HG03045 (cell line): ENCODE measurements around the gene TNFSF9.
"Not testable (repeated sequence)": the region's sequence is repeated elsewhere in the genome, so short reads cannot be mapped to it uniquely, and the experiment has no call there.

Experiments
- ATAC-seq: cut with Tn5 transposase; IDR thresholded peaks from one replicate; pipeline ENCODE4 v1.9.1; 2021; ENCODE audit warnings: mild to moderate bottlenecking, moderate library complexity; ENCODE audit not compliant: unreplicated experiment

Gene TNFSF9

DNA sequence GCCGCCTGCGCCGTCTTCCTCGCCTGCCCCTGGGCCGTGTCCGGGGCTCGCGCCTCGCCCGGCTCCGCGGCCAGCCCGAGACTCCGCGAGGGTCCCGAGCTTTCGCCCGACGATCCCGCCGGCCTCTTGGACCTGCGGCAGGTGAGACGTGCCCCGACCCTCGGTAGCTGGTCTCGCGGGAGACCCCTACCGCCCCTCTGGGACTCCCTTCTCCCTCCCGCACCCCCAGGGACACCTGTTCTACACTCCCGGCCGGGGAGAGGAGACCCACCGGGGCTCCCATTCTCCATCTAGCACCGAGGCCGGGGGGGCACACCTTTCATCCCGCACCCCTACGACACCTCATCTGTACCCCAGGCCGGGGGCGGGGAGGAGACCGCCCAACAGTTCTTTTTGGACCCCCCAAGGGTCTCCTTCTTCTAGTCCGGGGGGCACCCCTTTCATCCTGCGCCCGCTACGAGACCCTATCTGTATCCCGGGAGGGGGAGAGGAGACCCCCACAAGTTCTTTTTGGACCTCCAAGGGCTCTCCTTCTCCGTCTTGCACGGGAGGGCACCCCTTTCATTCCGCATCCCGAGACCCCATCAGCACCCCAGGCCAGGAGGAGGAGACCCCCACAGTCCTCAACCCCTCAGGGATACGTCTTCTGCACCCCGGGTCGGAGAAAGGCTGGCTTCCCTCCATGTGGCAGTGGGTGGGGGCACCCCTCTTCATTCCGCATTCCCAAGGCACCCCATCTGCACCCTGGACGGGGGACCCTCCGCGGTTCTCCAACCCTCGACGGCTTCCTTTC is 533 bp downstream of the TNFSF9 start:
- no peak for ATAC-seq

DNA sequence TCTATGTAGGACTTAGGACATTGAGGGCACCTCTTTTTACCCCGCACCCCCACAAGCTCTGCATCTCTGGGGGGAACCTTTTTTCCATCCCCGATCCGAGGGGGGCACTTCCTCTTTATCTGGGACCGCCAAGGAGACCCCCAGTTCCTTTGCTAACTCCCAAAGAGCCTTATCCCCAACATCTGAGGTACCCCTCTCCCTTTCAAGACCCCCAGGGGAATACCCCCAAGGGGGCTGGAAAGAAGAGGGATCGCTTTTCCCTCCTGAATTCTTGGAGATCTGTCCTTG is 1.1 kb downstream of the TNFSF9 start:
- no peak for ATAC-seq

DNA sequence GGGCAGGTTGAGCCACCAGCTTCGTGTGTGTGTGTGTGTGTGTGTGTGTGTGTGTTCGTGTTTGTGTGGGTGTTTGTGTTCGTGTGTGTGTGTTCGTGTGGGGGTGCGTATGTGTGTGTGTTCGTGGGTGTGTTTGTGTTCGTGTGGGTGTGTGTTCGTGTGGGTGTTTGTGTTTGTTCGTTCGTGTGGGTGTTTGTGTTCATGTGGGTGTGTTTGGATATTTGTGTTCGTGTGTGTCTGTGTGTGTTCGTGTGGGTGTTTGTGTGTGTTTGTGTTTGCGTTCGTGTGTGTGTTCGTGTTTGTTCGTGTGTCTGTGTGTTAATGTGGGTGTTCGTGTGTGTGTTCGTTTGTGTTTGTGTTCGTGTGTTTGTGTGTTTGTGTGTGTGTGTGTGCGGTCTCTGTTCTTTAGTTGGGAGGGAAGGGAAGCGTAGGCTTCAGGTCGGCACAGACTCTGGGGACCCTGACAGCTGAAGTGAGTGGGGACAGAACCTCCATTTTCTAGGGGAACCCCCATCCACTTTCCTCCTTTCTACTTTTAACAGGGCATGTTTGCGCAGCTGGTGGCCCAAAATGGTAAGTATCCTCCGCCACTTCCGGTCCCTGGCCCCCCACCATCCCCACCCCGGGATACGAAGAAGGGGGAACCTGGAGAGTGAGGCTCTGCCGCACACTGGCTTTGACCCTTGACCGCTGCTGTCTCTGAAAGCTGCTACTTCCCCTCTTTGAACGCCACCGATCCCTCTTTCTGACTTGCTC is 1.6 kb downstream of the TNFSF9 start:
- ATAC-seq: no peak

DNA sequence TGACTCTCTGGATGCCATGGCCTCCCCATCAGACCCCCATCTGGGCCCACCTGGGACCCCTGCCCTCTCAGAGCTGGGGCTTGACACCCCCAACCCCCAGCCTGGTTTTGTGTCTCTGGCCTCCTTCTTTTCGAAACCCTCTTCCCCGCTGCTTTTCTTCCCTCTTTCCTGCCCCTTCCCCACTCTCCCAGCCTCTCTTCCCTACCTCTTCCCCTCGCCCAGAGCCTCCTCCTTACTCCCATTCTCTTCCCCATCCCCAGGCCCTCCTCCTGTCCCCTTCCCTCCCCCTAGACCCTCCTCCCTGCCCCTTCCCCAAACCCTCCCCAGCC is 2.1 kb downstream of the TNFSF9 start:
- no peak for ATAC-seq

DNA sequence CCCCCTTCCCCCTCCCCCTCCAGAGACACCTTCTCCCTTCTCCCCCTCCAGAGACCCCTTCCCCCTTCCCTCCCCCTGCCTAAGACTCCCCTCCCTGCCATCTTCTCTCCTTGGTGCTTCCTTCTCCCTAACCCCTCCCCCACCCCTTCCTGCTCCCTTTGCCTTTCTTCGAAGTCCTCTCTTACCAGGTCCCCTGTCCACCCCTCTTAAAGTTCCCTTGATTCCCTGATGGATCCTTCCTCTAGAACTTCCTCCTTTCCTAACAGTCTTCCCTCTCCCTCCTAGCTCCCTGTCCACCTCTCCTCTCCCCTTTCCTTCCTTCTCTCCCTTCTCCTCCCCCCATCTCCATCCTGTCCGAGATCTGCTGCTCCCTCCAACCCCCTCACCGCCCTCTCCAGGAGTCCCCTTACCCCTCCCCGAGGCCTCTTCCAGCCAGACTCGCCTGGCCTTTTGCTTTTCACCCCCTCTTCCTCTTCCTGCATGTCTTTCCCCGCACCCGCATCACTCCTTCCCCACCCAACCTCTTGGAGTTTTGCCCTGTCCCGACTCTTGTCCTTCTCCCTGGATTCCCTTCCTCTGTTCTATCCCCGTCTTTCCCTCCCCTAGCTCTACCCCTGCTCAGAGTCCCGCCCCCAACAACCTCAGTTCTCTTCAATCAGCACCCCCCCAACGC is 3.1 kb downstream of the TNFSF9 start:
- no peak for ATAC-seq

DNA sequence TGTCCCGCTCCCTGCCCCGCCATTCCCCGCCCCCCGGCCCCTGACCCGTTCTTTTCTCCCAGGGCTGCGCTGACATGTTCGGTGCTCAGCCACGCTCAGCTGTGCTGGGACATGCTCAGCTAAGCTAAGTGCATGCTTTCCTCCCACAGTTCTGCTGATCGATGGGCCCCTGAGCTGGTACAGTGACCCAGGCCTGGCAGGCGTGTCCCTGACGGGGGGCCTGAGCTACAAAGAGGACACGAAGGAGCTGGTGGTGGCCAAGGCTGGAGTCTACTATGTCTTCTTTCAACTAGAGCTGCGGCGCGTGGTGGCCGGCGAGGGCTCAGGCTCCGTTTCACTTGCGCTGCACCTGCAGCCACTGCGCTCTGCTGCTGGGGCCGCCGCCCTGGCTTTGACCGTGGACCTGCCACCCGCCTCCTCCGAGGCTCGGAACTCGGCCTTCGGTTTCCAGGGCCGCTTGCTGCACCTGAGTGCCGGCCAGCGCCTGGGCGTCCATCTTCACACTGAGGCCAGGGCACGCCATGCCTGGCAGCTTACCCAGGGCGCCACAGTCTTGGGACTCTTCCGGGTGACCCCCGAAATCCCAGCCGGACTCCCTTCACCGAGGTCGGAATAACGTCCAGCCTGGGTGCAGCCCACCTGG is 3.7 kb downstream of the TNFSF9 start:
- no peak for ATAC-seq

DNA sequence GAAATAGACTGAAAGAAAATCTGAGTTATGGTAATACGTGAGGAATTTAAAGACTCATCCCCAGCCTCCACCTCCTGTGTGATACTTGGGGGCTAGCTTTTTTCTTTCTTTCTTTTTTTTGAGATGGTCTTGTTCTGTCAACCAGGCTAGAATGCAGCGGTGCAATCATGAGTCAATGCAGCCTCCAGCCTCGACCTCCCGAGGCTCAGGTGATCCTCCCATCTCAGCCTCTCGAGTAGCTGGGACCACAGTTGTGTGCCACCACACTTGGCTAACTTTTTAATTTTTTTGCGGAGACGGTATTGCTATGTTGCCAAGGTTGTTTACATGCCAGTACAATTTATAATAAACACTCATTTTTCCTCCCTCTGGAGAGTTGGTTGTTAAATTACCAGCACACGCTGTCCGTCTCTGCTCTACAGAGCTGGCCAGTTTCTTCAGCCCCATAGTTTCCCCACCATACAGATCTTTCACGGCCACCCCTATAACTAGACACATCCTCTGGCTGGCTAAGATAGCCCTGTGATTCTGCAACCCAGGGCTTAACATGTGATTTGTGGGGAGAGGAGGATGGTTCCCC is 4.8 kb downstream of the TNFSF9 start:
- no peak for ATAC-seq

DNA sequence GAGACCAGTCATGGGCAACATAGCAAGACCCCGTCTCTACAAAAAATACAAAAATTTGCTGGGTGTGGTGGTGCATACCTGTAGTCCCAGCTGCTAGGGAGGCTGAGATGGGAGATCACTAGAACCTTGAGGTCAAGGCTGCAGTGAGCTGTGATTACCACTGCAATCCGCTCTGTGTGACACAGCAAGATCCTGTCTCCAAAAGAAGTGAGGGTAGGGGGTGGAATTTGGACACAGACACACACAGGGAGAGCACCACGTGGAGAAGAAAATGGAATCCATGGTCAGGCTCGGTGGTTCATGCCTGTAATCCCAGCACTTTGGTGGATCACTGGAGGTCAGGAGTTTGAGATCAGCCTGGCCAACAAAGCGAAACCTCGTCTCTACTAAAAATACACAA is 8.7 kb downstream of the TNFSF9 start:
- no peak for ATAC-seq

DNA sequence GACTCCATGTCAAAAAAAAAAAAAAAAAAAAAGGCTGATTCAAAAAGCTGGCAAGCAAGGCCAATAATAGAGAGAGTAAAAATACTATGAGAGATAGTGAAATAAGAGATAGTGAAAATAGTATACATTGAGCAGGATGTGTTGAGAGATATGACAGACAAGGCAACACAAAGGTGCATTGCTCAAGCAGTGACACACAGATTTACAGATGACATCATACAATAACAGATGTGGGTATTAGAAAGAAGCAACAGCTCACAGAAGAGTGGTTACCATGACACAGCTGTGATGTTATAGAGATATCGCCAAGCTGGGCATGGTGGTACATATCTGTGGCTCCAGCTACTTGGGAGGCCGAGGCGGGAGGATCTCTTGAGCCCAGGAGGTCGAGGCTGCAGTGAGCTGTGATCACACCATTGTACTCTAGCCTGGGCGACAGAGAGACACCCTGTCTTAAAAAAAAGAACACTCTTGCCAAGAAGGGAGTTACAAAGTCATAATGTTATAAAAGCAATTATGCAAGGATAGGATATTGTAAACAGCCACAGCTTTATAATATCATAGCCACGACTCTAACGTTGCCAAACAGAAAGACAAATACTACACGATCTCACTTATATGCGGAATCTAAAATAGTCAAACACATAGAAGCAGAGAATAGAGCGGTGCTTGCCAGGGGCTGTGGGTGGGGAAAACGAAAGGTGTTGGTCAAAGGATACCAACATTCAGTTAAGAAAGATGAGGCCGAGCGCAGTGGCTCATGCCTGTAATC is 10.3 kb downstream of the TNFSF9 start:
- ATAC-seq: no peak

DNA sequence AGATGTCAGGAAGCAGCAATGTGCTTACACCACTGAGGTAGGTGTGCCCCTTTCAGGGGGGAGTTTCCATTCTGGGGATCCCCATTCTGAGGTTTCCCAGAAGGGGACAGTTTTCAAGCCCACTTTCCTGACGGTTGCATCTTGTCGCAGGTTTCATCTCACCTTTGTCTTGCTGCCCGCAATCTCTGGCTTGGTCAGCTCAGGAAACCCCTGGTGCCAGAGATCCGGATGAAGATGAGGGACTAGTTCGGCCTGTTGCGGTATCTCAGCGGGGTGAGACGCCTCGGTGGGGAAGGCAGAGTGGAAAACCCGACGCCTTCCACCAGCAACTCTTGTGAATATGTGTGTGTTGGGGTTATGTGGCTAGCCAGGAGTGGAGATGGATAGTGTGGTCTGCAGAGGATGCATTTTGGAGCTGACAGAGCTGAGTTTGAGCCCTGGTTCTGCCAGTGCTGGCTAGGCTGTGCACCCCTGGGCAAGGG is 13.1 kb downstream of the TNFSF9 start:
- no peak for ATAC-seq

DNA sequence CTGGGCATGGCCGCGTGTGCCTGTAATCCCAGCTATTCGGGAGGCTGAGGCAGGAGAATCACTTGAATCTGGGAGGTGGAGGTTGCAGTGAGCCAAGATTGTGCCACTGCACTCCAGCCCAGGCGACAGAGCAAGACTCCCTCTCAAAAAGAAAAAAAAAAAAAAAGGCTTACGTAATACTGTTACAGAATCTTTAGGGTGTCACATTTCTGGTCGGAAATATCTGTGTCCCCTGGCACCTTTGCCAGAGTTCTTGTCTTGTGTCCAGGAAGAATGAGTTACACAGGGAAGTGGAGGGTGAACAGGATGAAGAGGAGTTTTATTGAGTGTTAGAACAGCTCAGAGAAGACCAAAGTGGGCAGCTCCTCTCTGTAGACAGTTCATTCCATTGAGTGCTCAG is 19.9 kb downstream of the TNFSF9 start:
- ATAC-seq: not testable (repeated sequence)

DNA sequence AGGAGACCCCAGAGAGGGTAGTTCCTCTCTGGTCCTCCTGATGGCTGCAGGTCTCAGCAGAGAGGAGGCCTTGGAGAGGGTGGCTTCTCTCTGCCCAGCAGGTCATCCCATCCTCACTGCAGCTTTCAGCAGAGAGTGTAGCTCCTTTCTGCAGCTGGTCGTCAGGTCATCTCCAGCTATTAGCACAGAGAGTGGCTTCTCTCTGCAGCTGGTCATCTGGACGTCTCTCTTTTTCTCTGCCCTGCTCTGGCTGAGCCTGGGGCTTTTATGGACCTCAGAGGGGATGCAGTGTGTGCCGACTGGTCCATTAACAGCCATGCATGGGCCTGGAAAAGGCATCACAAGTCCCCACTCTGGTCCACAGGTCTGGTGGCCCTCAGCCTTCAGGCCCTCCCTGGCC is 20.3 kb downstream of the TNFSF9 start:
- no peak for ATAC-seq

DNA sequence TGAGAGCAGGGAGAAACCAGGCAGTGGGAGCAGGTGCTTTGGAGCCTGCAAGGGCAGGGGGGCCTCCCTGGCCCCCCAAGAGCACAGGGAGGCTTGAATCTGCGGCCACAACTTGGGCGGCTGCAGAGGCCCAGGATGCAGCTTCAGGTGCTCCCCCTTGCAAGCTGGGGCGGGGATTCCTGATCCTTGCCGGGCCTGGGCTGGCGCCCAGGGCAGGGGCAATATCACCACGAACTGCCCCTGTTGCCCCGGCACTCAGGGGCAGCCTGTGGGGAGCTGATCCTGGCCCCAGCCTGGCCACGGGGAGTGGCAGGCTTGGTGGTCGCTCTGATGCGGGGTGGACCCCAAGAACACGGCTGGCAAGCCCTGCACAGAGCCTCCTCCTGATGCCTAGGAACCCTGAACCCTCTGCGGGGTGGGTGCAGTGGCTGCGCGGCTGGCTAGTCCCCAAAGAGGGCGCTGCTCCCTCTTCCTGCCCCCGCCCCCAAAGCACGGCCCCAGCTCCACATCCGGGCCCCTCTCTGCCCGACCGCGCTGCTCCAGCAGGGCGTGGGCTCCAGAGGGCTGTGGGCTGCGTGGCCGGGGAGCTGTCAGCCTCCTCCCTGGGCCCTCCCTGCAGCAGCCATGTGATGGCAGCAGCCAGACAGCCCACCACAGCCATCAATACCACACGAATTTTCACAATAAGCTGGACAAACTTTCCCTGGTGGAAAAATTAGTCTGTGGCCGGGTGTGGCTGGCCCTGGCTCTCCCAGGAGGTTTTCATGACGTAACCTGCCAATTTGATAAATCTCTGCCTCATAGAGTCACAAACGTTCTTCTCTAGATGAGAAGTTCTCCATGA is 21.0 kb downstream of the TNFSF9 start:
- no peak for ATAC-seq

DNA sequence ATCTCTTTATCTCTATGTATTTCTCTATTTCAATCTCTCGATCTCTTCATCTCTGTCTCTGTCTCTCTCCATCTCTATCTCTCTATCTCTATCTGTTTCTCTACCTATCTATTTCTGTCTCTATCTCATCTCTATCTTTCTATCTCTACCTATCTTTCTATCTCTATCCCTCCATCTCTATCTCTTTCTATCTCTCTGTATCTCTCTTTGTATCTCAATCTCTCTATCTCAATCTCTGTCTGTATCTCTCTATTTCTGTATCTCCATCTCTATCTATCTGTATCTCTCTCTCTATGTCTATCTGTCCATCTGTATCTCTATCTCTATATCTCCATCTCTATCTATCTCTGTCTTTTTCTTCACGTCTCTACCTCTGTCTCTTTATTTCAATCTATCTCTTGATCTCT is 25.2 kb downstream of the TNFSF9 start:
- no peak for ATAC-seq

DNA sequence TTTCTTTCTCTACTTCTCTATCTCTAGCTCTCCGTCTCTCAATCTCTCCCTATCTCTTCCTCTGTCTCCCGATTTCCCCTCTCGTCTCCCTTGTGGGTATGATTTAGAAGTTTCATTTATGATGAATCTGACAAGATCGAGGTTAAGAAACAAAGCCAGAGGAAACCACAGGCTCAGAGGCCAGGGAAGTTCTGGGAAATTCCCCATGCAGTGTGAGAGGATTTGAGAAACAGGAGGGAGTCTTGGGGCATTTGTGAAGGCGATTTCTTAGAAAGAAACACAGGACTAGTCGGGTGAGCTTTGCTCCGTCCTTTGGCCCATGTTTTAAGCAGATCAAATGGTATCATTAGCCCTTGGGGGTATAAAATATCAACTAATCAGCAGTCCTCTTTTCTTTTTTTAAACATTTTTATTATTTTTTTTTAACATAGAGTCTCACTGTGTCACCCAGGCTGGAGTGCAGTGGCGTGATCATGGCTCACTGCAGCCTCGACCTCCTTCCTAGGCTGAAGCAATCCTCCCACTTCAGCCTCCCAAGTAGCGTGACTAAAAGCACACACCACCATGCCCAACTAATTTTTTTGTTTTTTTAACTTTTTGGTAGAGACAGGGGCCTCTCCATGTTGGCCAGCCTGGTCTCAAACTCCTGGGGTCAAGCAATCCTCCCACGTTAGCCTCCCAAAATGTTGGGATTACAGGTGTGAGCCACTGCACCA is 25.8 kb downstream of the TNFSF9 start:
- no peak for ATAC-seq

DNA sequence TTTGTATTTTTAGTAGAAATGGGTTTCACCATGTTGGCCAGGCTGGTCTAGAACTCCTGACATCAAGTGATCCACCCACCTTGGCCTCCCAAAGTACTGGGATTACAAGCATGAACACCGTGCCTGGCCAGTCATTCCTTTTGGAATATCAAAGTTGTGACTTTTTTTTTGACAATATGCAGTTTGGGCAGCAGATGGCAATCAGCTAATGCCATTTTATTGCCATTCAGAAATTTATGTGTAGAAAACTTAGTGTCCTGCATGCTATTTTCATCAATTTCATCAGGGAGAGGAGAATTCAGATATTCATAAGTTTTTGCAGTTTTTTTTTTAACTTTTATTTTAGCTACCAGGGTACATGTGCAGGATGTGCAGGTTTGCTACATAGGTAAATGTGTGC is 31.6 kb downstream of the TNFSF9 start:
- ATAC-seq: not testable (repeated sequence)

DNA sequence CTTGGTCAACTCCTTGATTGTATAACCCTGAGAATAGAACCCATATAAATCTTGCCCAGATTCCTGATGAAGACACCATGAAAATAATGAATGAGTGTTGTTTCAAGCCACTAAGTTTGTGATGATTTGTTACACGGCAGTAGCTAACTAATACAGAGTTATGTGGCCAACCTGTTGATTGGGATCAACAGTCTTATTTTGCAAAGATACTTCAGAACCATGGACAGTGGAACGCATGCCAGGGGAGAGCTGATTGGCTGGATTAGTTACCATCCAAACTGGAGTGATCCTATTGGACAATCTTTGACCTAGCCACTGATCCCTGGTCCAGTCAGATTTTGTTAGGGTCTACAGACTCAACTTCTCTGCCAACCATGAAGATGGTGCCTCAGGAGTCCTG is 33.6 kb downstream of the TNFSF9 start:
- ATAC-seq: no peak

DNA sequence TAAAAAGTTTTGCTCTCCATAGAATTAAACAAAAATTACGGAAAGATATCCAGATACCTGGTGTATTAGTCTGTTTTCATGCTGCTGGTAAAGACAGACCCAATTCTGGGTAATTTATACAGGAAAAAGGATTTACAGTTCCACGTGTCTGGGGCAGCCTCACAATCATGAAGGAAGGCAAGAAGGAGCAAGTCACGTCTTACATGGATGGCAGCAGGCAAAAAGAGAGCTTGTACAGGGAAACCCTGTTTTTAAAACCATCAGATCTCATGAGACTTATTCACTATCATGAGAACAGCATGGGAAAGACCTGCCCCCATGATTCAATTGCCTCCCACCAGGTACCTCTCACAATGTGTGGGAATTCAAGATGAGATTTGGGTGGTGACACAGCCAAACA is 35.9 kb downstream of the TNFSF9 start:
- ATAC-seq: not testable (repeated sequence)

DNA sequence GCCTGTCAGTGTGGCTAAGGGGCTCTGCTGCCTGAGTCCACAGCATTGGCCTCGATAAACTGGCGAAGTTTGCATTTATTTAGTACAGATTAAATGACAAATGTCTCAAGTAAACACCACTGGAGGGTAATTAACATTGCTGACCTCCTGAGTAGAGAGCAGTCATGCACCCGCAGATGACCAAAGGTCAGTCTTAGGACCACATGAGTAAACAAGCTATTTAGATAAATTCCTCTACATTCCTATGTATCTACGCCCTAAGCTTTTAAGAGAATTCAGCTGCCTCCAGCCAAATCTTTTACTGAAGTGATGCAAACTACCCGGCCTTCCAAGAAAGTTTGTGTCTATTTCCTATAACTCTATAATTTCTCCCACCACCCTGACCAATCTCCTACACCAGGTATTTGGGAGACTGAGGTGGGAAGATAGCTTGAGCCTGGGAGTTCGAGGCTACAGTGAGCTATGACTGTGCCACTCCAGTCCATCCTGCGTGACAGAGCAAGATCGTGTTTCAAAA is 37.2 kb downstream of the TNFSF9 start:
- no peak for ATAC-seq
